NCI-H2196 treated with DMSO at 0.1 percent for 48 hours (cell line): ENCODE measurements around the gene ZNF540.
A peak's percentile ranks its signal among the peaks of the same experiment; 100 is the strongest.
"Not testable (repeated sequence)": the region's sequence is repeated elsewhere in the genome, so short reads cannot be mapped to it uniquely, and the experiment has no call there.

Experiments used
- DNase-seq: peaks from one replicate; lab custom pipeline; 2025; ENCODE audit not compliant: unreplicated experiment; lab: John Stamatoyannopoulos, UW

ZNF540 gene

DNA sequence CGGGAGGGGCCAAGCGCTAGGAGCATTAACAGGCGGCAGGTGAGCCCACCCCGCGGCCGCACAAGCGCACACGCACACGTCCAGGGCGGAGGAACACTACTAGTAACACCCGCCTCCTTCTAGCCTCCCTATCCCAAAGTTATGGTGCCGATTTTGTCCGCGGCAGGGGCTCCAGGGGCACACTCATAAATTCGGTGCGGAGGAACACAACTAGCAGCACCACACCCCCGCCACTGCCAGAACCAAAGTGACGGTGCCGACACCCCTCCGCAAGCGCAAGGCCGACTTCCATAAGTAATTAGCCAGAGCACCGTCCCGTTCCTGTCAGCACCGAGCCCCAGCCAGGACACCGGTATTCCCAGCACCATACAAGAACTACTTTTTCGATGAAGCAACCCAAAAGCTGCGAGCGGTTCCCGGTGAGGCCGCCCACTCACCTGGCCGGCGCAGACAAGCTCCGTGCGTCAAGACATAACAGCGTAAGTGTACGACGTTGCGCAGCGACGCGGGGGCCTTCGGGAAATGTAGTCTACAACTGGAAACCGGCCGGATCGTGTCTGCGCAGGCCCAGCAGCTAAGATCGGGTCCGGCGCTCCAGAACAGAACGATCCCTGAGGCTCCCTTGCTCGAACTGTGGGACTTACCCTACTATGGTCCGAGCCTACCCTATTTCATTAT, at the start of gene ZNF540, which contains the start of gene ZNF571:
TSS of gene ZNF540 (plus strand) at position 573 of the 678 bp plus-strand sequence. CDS start 3,572 bp downstream, outside the sequence.
TSS of gene ZNF571 (minus strand) at position 489 of the 678 bp plus-strand sequence. CDS start 8,116 bp downstream, outside the sequence.
- DNase-seq: peak; percentile 91

DNA sequence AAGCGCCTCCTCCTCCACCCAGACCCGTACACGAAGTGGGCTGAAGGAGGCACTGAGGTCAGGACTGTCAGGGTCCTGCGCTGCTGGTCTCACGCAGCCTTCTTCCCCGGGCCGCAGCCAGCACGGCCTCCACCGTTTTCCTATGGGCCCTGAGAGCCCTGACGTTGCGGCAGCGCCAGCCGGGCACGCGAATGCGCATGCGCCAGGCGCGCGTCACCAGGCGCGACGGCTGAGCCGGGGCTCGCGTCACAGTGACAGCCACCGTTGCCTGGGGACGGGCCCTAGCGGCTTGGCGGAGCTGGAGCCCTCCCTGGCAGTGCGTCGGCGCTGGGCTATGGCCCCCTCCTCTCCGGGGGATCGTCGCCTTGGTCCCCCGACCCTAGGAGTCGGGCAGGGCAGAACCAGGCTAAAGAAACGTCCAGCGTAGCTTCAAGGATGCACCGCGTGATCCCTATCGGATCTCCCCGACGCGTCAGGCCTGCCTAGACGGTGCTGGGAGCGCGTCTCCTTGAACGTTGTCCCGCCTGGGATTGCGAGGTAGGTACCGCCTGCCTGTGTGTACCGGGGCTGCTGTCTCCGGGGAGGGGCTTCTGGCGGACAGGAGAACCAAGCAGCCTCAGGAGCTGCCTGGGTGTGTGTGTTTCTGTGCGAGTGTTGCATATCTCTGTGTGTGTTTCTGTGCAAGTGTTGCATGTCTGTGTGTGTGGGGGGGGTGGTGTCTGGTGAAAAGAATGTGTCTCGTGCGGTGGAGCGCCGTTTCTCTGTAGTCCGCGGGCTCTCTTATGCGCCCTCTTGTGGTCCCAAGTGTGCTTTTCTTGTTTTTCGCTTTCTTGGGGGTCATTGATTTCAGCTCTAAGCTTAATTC, 43.3 kb upstream of the ZNF540 start:
- no peak for DNase-seq

DNA sequence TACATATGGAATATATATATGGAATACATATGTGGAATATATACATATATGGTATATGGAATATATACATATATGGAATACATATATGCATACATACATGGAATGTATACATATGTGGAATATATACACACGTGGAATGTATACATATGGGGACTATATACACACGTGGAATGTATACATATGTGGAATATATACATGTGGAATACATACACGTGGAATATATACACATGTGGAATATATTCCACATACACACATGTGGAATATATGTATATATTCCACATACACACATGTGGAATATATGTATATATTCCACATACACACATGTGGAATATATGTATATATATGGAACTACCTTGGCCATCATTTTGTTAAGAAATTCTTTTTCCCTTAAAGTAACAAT, 31.2 kb upstream of the ZNF540 start:
- no peak for DNase-seq

DNA sequence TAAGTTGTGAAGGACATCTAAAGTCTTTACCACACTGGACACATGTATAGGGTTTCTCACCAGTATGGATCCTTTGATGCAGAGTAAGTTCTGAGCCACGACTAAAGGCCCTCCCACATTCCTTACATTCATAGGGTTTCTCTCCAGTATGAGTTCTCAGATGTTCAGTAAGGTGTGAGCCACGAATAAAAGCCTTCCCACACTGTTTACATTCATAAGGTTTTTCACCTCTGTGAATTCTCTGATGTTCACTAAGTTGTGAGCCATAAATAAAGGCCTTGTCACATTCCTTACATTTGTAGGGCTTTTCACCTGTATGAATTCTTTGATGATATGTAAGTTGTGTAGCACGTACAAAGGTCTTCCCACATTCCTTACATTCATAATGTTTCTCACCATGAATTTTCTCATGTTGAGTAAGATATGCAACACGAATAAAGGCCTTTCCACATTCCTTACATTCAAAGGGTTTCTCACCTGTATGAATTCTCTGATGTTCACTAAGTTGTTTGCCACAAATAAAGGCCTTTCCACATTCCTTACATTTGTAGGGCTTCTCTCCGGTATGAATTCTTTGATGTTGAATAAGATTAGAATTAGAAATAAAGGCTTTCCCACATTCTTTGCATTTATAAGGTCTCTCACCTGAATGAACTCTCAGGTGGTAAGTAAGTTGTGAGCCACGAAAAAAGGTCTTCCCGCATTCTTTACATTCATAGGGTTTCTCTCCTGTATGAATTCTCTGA, 29.9 kb upstream of the ZNF540 start:
- no peak for DNase-seq

DNA sequence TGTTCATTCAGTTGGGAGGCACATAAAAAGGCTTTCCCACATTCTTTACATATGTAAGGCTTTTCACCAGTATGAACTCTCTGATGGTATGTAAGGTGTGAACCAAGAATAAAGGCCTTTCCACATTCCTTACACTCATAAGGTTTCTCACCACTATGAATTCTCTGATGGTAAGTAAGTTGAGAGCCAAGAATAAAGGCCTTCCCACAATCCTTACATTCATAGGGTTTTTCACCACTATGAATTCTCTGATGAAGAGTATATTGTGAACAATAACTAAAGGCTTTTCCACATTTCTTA, 29.4 kb upstream of the ZNF540 start:
- DNase-seq: no peak

DNA sequence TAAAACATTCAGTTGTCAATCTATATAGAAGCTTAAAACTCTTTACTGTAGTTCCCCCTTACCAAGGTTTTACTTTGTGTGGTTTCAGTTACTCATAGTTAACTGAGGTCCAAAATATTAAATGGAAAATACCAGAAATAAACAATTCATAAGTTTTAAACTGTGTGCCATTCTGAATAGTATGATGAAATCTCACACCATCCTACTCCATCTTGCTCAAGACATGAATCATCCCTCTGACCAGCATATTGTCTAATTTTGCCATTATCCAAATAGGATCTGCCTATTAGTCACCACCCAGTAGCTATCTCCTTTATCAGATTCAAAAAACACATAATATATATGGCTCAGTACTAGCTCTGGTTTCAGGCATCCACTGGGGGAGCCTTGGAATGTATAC, 22.5 kb upstream of the ZNF540 start:
- DNase-seq: no peak

DNA sequence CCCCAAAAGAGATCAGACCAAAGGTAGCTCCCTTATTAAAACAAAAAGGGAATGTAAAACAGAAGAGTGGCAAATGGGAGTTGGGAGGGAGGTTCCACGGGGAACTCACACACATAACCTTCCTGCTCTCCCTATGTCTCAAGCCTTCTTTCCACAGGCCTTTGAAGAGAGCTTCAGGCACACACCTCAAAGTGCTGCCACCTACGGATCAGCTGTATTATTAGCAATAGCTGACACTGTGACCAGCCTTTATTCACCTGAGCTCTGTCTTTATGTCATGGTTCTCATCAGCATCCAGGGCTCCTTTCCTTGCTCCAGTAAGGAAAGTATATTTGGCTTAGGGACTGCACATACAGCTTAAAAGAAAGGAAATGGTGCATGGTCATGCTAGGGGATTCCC, 11.3 kb upstream of the ZNF540 start:
- DNase-seq: no peak

DNA sequence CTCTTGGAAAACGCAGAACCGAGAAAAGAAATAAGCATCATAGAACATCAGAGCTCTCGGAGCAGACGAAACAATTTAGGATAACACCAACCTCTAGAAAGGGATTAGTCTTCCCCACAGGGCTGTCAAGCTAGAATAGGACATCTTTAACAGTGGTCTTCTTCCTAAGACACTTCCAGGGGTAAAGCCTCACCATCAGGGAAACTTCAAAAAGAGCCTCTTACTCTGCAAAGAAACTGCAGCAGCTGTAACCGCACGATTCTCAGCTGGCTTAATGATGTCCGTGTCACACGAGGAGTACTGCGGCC, 726 bp upstream of the ZNF540 start:
- DNase-seq: no peak

DNA sequence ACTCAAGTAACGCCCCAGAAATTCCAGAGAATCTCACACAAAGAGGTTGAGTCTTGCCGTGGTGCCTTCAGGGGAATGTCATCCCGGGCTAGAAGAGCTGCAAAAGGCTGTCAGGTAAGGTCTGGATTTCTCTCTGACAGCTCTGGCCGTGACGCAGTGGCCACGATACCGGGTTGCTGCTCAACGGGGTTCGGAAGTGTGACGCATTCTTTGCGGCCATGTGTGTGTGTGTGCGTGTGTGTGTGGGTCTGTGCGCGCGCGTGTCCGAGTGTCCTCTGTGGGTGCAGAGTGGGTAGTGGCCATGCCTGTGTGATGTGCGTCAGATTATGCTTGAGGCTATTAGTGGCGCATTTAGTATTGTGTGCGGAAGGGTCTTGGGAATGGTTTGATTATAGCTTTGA, 306 bp downstream of the ZNF540 start:
- DNase-seq: no peak

DNA sequence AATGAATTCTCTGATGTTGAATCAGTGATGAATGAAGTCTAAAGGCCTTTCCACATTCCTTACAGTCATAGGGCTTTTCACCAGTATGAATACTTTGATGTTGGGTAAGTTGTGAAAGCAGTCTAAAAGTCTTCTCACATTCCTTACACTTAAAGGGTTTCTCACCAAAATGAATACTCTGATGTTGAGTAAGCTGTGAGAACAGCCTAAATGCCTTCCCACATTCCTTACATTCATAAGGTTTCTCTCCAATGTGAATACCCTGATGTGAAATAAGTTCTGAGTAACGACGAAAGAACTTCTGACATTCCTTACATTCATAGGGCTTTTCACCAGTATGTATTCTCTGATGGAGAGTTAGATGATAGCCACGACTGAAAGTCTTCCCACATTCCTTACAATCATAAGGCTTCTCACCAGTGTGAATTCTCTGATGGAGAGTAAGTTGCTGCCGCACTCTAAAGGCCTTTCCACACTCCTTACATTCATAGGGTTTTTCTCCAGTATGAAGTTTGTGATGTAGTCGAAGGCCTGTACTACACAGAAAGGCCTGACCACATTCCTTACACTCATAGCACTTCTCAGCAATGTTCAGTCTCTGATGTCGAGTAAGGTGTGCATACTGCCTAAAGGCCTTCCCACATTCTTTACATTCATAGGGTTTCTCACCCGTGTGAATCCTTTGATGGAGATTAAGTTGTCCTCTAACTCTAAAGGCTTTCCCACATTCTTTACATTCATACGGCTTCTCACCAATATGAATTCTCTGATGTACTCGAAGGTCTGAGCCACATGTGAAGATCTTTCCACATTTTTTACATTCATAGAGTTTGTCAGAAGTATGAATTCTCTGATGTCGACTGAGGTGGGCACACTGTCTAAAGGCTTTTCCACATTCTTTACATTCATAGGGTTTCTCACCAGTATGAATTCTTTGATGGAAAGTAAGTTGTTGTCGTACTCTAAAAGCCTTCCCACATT, 40.7 kb downstream of the ZNF540 start:
- no peak for DNase-seq

DNA sequence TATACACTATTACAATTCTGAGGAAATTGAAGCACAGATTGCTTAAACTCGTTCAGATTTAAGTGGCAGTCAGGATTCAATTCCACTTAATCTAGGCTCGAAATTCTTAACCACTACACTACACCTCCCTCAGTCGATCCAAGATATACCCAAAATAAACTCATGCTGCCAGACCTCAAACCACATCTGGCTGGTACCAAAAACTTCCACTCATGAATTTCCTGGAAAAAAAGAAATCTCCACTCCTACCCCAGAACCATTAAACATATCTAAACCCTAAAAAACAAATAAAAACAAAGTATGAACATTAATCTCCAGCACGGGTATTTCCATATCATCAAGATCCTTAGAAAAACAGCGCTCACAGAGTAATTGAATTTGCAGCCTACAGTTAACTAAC, 59.4 kb downstream of the ZNF540 start:
- no peak for DNase-seq

DNA sequence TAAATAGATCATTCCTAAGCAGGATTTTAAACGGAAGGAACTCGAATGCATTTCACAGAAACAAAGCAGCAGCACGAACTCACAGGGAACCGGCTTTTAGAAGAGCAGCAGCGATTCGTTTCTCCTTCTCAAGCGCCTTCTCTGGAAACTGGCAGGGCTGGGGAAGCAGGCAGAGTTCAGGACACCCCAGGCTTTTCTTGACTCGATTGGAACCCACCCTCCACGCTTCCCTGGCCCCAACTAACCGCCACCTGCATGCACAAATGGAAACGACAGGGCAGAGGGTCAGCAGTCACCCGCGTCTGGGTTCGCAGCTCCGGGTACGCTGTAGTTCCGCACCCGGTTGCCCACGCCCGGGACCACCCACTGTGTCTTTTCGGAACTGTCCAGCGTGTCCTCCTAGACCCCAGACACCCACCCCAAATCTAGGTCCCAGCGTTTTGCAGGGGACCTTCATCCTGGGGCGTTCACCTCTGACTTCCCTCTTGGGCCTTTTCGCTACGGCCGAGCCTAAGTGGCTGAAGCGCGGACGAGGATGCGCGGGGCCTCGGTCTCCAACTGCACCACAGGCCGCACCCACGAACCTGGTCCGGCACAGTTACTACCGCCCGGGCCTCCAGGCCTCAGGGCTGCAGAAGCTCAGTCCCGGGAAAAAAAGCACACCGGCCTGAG, 60.1 kb downstream of the ZNF540 start:
- DNase-seq: no peak

DNA sequence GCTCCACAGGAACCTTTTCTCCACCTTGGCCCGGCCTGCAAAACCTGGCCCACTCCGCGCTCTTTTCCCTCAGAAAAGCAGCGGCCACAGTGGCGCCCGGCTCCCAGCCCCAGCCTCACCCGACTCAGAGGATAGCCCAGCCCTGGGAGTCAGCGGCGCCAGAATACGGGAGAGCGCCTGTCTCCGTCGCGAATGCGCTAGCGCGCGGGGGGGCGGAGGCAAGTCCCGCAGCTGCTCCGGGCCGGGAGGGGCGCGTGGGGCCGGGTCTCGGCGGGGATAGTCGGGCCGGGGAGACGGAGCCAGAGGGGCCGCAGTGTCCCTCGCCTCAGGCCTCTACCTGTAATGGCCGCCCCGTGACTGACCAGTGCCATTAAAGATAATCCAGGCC, 60.6 kb downstream of the ZNF540 start, which contains the start of gene ZFP30:
TSS of gene ZFP30 (minus strand) at position 165 of the 388 bp plus-strand sequence. CDS start 7,643 bp downstream, outside the sequence.
- DNase-seq: peak; percentile 84

DNA sequence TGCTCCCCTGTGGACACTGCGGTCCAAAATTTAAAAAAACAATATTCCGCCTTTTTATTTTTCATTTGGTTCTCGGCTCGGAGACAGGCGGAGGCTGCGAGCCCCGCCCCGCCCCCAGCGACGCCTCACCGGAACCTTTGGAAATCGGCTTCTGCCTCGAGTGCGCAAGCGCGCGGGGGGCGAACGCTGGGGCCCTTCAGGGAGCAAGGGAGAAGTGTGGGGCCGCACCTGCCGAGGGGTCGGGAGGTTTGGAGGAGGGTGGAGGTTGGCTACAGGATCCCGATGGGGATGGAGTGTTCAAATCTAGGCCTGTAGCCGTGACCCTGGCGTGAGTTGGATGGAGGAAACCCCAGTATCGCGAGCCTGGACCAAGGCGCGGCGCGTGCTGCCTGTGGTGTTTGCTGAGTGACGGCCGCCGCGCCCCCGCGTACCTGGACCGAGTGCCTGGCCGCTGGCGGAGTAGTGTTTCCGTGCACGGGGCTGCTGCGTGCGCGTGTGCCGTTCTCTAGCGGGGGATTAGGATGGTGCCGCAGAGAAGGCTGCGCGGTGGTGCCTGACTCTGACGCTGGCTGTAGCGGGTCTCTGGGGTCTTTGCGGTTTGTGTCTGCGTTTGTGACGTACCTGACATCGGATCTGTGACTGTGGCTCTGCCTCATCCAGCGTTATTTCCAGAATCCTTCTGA, 61.2 kb downstream of the ZNF540 start:
- DNase-seq: peak; percentile 87

DNA sequence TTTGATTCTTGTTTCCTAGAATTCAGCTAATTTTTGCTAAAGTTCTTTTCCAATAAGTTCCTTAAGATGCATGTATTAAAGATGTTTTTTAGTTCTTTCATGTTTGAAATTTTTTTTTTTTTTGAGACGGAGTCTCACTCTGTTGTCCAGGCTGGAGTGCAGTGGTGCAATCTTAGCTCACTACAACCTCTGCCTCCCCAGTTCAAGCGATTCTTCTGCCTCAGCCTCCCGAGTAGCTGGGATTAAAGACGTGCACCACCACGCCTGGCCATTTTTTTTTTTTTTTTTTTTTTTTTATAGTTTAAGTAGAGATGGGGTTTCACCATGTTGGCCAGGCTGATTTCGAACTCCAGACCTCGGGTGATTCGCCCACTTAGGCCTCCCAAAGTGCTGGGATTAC, 62.5 kb downstream of the ZNF540 start:
- not testable (repeated sequence) for DNase-seq
